Neuronal stem cell (in vitro differentiated cells): Measurements from ENCODE around the gene CCDC102A.

Experiments used
- DNase-seq: peaks from one replicate; pipeline ENCODE4 v3.0.0-alpha.2; 2013; ENCODE audit warnings: low spot score
- H2AFZ ChIP-seq: one replicate; pipeline ENCODE4 v1.6.1; 2013; ENCODE audit warnings: mild to moderate bottlenecking, low read length, inconsistent platforms
- H2AK5ac ChIP-seq: 2 replicates; pipeline ENCODE4 v1.6.1; 2013; ENCODE audit warnings: low read depth, mild to moderate bottlenecking, inconsistent platforms, low read length, moderate library complexity, mixed read lengths
- H2BK120ac ChIP-seq: 2 replicates; pipeline ENCODE4 v1.6.1; 2013; ENCODE audit warnings: low read depth, mild to moderate bottlenecking, inconsistent platforms, low read length, moderate library complexity, mixed read lengths
- H2BK12ac ChIP-seq: one replicate; pipeline ENCODE4 v1.6.1; 2013; ENCODE audit warnings: low read length, inconsistent platforms
- H2BK15ac ChIP-seq: 2 replicates; pipeline ENCODE4 v1.6.1; 2013; ENCODE audit warnings: mild to moderate bottlenecking, low read length, inconsistent platforms, mixed read lengths
- H2BK5ac ChIP-seq: one replicate; pipeline ENCODE4 v1.6.1; 2013; ENCODE audit warnings: inconsistent platforms, mild to moderate bottlenecking, low read length, moderate library complexity
- H3K14ac ChIP-seq: one replicate; pipeline ENCODE4 v1.6.1; 2013; ENCODE audit warnings: low read length, inconsistent platforms
- H3K18ac ChIP-seq: 2 replicates; pipeline ENCODE4 v1.6.1; 2013; ENCODE audit warnings: low read length, inconsistent platforms
- H3K23ac ChIP-seq: 2 replicates; pipeline ENCODE4 v1.6.1; 2013; ENCODE audit warnings: low read depth, mild to moderate bottlenecking, mixed read lengths, low read length, inconsistent platforms; ENCODE audit not compliant: poor library complexity
- H3K27ac ChIP-seq: replicated peaks from 3 replicates; pipeline ENCODE4 v1.5.1; 2013; ENCODE audit warnings: low read length, inconsistent platforms
- H3K27me3 ChIP-seq, 3 experiments: 2 replicates each; pipeline ENCODE4 v1.6.1; 2013; ENCODE audit warnings: low read length in 3 of 3, mild to moderate bottlenecking in 2 of 3, inconsistent platforms in 1 of 3, low read depth in 1 of 3, mixed read lengths in 1 of 3, moderate library complexity in 1 of 3; ENCODE audit not compliant: control insufficient read depth in 3 of 3, insufficient read depth in 3 of 3
- H3K36me3 ChIP-seq, 2 donors: replicated peaks in 1 of 2; 2 replicates each; pipeline ENCODE4 v1.6.1; 2013; ENCODE audit warnings: low read length in 2 of 2; ENCODE audit not compliant: control insufficient read depth in 2 of 2, insufficient read depth in 2 of 2
- H3K4ac ChIP-seq: 2 replicates; pipeline ENCODE4 v1.6.1; 2013; ENCODE audit warnings: inconsistent platforms, mild to moderate bottlenecking, low read length, moderate library complexity
- H3K4me1 ChIP-seq, 2 donors: 1 replicate in 1 of 2; 2 replicates in 1 of 2; pipeline ENCODE4 v1.6.1; 2013; ENCODE audit warnings: low read length in 2 of 2, low read depth in 1 of 2; ENCODE audit not compliant: control insufficient read depth in 2 of 2, insufficient read depth in 1 of 2
- H3K4me2 ChIP-seq: one replicate; pipeline ENCODE4 v1.6.1; 2013; ENCODE audit warnings: mild to moderate bottlenecking, low read length, inconsistent platforms; ENCODE audit not compliant: insufficient read depth, poor library complexity, severe bottlenecking
- H3K4me3 ChIP-seq, 2 donors: 2 replicates each; pipeline ENCODE4 v1.5.1; 2013; ENCODE audit warnings: low read length in 2 of 2, mild to moderate bottlenecking in 2 of 2, inconsistent platforms in 1 of 2, moderate library complexity in 1 of 2
- H3K79me1 ChIP-seq: one replicate; pipeline ENCODE4 v1.6.1; 2013; ENCODE audit warnings: low read depth, mild to moderate bottlenecking, inconsistent platforms, low read length, moderate library complexity
- H3K9ac ChIP-seq: one replicate; pipeline ENCODE4 v1.6.1; 2013; ENCODE audit warnings: mild to moderate bottlenecking, low read depth, low read length, inconsistent platforms; ENCODE audit not compliant: poor library complexity
- H3K9me3 ChIP-seq, 2 donors: replicated peaks in 1 of 2; 2 replicates each; pipeline versions ENCODE3 to v1.6.1; 2013; ENCODE audit warnings: low read length in 2 of 2, mild to moderate bottlenecking in 2 of 2, inconsistent platforms in 1 of 2, low read depth in 1 of 2, mixed read lengths in 1 of 2, moderate library complexity in 1 of 2; ENCODE audit not compliant: control insufficient read depth in 2 of 2, insufficient read depth in 1 of 2
- H4K8ac ChIP-seq: one replicate; pipeline ENCODE4 v1.6.1; 2013; ENCODE audit warnings: low read depth, mild to moderate bottlenecking, inconsistent platforms, low read length, moderate library complexity
- H4K91ac ChIP-seq: one replicate; pipeline ENCODE4 v1.6.1; 2013; ENCODE audit warnings: low read length, low read depth, mild to moderate bottlenecking, inconsistent platforms; ENCODE audit not compliant: poor library complexity
- WGBS, 2 donors: extraction: QIAGEN DNeasy Blood & Tissue Kit; methylation state at CpG; one replicate each; pipeline ENCODE4 v1.1.7; 2013; ENCODE audit warnings: missing lambda C conversion rate in 2 of 2, mixed read lengths in 1 of 2; ENCODE audit not compliant: insufficient read length in 2 of 2, insufficient replicate concordance in 1 of 2; ENCODE audit errors: extremely low coverage in 2 of 2; 5-methylcytosine and 5-hydroxymethylcytosine counted together

The CCDC102A gene

DNA sequence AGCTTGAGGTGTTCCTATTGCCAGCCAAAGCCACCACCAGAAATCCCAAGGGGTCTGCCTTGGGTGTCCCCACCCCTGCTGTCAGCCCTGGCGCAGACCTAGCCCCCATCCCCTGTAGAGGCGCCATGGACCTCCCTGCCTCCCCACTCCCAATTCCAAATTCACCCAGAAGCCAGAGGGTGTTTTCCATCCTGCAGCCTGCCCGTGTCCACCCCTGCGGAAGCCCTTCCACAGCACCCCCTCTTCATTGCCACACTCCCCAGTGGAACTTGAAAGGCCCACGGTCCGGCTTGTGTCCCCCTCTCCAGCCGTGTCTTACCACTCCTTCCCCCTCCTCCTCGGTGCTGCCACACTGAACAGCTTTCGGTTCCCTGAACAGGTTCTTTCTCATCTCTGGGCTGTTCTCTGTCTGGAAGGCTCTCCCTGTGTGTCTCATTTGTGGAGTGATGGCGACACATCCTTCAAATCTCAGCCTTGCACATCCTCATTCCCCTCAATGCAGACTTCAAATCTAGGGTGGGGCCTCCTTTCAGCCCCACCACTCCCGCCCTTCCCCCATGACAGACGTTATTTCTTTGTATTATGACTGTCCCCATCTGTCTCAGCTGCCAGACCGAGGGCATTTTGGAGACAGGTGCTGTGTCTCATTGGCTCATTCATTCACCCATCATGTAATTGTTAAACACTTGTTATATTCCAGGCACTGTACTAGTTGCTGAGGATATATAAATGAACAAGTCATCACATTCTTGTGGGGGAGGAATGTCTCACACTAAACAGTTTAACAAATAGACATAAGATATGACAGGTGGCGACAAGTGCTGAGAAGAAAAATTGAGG, 42.4 kb upstream of the CCDC102A start:
- Histone ChIP-seq H3K27me3 (no peaks in the 10 kb centered on the region), H2AK5ac (no peak overlapping the region), H2BK12ac (no peak overlapping the region), H4K8ac (no peak overlapping the region), H2BK15ac (peak overlapping the region; percentile 69), H2BK5ac (no peak overlapping the region), H3K36me3 (no peaks in the 10 kb centered on the region), H2AFZ (peak overlapping the region; percentile 53), H3K4me3 (no peak overlapping the region), H3K9me3 (no peaks in the 10 kb centered on the region), H4K91ac (no peak overlapping the region), H3K14ac (no peak overlapping the region), H3K4ac (no peak overlapping the region), H3K4me1 (peaks cover 0 to 8% of the 10 kb centered on the region in 2 donors), H2BK120ac (no peak overlapping the region), H3K79me1 (no peaks in the 10 kb centered on the region), H3K4me2 (no peak overlapping the region), H3K23ac (no peak overlapping the region), H3K18ac (peak overlapping the region; percentile 32), H3K9ac (no peak overlapping the region), H3K27ac (no peak overlapping the region)
- WGBS, 2 donors: no CpG with 5 or more reads among the region's 14 CpGs
- DNase-seq: no peak

DNA sequence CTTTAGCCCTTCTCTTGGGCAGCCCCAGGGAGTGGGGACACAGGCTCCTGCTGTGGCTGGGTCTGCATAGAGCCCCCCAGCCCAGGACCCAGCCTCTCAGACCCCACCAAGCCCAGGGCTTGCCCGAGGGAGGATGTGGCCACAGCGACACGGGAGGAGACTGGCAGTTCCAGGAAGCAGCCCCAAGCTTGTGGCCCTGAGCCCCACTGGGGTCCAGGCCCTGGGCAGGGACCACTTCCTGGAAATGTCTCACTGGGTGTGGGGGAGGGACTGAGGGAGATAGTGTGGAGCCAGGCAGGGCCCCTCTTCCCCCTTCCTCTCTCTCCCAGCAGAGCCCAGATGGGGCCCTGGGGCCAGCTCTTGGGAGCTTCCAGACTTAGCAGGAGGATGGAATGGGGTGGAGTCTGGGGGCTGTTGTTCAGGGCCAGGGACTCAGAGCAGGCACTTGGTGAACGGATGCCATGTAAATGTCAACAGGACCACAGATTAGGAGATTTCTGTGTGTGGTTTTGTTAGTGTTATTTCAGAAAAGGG, 41.4 kb upstream of the CCDC102A start:
- no peak for DNase-seq
- Histone ChIP-seq H3K27ac (no peak overlapping the region), H4K8ac (no peak overlapping the region)

DNA sequence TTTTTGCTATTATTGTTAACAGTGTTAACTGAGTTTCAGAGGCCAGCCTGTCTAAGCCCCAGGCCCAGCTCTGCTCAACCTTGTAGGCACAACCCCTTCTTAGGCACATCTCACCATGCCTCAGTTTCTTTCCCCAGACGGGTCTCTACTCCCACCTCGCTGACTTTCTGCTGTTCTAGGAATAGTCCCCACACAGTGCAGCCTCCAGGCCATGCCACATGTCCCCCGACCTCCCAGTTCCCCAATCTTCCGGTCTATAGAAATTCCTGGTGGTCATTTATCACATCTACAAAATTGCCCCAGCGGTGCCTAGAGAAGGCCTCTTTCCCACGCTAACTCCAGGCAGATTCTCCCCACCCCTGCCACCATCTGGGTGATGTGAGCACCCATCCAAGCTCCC, 40.8 kb upstream of the CCDC102A start:
- Histone ChIP-seq H3K36me3 (no peaks in the 10 kb centered on the region), H3K4me2 (no peak overlapping the region), H2BK12ac (no peak overlapping the region), H3K4me1 (peaks cover 0 to 8% of the 10 kb centered on the region in 2 donors), H3K18ac (no peak overlapping the region), H2BK120ac (no peak overlapping the region), H3K4me3 (no peak overlapping the region), H2BK5ac (no peak overlapping the region), H3K14ac (no peak overlapping the region), H4K91ac (no peak overlapping the region), H2AK5ac (no peak overlapping the region), H3K23ac (no peak overlapping the region), H2AFZ (peak overlapping the region; percentile 91), H3K27ac (no peak overlapping the region), H3K9ac (no peak overlapping the region), H3K9me3 (no peaks in the 10 kb centered on the region), H3K4ac (no peak overlapping the region), H3K79me1 (no peaks in the 10 kb centered on the region), H2BK15ac (no peak overlapping the region), H3K27me3 (no peaks in the 10 kb centered on the region), H4K8ac (no peak overlapping the region)
- WGBS, 2 donors: no CpG with 5 or more reads among the region's 6 CpGs
- no peak for DNase-seq

More for the DNA sequence above, 41.4 kb upstream of the CCDC102A start:
- Histone ChIP-seq H3K18ac (peak overlapping the region; percentile 5), H2BK120ac (no peak overlapping the region), H2BK15ac (no peak overlapping the region), H2AK5ac (peak overlapping the region; percentile 20), H3K4ac (no peak overlapping the region), H3K9ac (no peak overlapping the region), H3K4me2 (no peak overlapping the region), H3K23ac (no peak overlapping the region), H2BK5ac (no peak overlapping the region), H3K36me3 (no peaks in the 10 kb centered on the region), H3K79me1 (no peaks in the 10 kb centered on the region), H2AFZ (peak overlapping the region; percentile 91), H3K4me3 (no peak overlapping the region), H3K27me3 (no peaks in the 10 kb centered on the region), H2BK12ac (no peak overlapping the region), H4K91ac (no peak overlapping the region), H3K14ac (no peak overlapping the region), H3K9me3 (no peaks in the 10 kb centered on the region), H3K4me1 (peaks cover 0 to 8% of the 10 kb centered on the region in 2 donors)
- no CpG with 5 or more reads among the region's 4 CpGs for WGBS, 2 donors

DNA sequence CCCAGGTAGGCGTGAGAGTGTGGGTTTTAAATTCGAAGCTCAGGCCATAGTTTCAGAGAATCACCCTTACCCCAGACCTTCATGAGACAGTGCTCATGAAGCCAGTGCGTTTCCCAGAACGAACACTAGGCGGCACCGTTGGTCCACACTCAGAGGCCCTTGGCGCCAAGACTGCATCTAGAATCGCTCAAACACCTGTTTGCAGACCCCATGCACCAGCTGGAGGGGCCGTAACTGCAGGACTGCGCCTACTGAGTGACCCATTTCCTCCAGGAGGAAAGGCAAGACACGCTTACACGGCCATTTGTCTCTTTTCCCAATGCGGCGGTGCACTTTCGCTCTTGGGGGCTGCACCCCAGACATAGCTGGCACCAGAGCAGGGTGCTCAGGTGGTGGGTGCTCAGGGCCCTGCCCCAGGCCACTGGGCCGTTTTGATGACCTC, 40.1 kb upstream of the CCDC102A start:
- H2BK12ac ChIP-seq: no peak overlapping the region
- no peak overlapping the region for H2BK15ac ChIP-seq
- no peak overlapping the region for H3K27ac ChIP-seq
- no peaks in the 10 kb centered on the region for H3K9me3 ChIP-seq
- H3K4me1 ChIP-seq: peaks cover 0 to 8% of the 10 kb centered on the region in 2 donors
- DNase-seq: peak; percentile 73
- H2AK5ac ChIP-seq: no peak overlapping the region
- no peak overlapping the region for H3K4me2 ChIP-seq
- no peak overlapping the region for H4K91ac ChIP-seq
- no peak overlapping the region for H3K18ac ChIP-seq
- H3K23ac ChIP-seq: no peak overlapping the region
- H3K36me3 ChIP-seq: no peaks in the 10 kb centered on the region
- no peak overlapping the region for H3K9ac ChIP-seq
- no peak overlapping the region for H2BK120ac ChIP-seq
- H3K14ac ChIP-seq: peak overlapping the region; percentile 3
- no peaks in the 10 kb centered on the region for H3K79me1 ChIP-seq
- H4K8ac ChIP-seq: no peak overlapping the region
- H3K27me3 ChIP-seq: no peaks in the 10 kb centered on the region
- H3K4me3 ChIP-seq: no peak overlapping the region
- H2BK5ac ChIP-seq: no peak overlapping the region
- WGBS, 2 donors: no CpG with 5 or more reads among the region's 16 CpGs
- no peak overlapping the region for H3K4ac ChIP-seq
- no peak overlapping the region for H2AFZ ChIP-seq
